HG03354 (cell line): ENCODE data around the gene STEAP4.
"Not testable (repeated sequence)": the region's sequence is repeated elsewhere in the genome, so short reads cannot be mapped to it uniquely, and the experiment has no call there.

Experiments used
- ATAC-seq: cut with Tn5 transposase; IDR thresholded peaks from one replicate; pipeline ENCODE4 v1.9.1; 2021; ENCODE audit warnings: mild to moderate bottlenecking; ENCODE audit not compliant: unreplicated experiment, poor library complexity, severe bottlenecking

The STEAP4 gene

DNA sequence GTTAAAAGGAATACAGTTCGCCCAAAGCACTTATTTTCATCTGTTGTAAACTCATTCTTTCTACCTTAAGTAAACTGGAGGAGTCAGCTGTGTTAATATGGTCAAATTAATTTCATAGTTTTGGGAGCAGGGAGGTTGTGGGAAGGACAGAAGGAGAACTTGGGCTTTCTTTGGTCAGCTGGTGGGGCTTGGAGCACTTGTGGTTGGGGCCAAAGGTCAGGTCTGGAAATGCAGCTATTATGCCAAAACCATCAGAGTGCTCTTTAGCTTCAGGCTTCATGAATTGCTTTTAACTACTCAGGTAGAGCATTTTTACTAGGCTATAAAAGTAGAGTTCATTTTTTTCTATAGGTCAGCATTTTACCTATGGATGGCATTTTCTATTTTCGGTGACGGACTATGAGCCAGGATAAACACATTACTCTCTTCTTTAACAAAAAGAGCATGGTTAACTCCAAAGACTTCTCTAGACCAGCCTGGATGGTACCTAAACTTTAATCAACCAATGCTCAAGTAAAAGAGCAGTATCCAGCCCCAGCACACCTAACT, 30.0 kb downstream of the STEAP4 start:
- ATAC-seq = no peak

DNA sequence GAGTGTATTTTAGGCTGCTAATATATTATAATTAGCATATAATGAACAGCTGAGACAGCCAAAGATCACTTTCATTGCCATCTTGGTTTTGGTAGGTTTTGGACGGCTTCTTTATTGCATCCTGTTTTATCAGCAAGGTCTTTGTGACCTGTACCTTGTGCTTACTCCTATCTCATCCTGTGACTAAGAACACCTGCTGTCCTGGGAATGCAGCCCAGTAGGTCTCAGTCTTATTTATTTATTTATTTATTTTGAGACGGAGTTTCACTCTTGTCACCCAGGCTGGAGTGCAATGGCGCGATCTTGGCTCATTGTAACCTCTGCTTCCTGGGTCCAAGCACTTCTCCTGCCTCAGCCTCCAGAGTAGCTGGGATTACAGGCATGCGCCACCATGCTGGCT, 31.8 kb downstream of the STEAP4 start:
- not testable (repeated sequence) for ATAC-seq

DNA sequence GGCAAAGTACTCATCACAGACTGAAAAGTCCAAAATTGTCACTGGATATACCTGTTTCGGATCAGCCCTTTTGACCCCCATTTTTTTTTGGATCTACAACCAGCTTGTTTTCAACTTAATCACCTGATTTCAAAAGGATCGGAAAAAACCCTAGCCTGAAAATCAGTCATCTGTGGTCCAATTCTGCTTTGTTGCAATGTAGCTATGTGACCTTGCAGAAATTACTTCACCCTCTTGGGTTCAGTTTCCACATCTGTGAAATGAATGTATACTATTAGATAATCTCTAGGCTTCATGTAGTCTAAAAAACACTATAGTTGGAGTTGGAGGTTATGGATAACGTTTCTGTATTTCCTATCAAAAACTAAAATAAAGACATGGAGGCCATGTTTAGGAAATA, 37.1 kb downstream of the STEAP4 start:
- ATAC-seq = no peak

DNA sequence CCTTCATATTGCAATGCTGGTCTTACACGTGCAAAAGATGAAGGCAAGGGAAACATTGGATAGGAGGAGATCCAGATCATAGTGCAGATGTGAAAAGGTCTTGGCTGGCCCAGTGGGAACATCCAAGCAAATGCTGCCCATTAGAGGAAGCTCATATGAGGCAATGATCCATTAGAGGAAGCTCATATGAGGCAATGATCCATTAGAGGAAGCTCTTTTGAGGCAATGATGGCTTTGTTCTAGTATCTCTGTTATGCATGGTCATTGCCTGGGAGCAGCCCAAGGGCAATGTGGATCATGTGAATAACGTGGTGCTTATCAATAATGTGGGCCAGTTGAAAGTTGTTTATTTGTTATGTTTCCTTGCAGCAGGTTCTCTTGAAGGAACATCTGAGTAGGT, 37.8 kb downstream of the STEAP4 start:
- no peak for ATAC-seq

DNA sequence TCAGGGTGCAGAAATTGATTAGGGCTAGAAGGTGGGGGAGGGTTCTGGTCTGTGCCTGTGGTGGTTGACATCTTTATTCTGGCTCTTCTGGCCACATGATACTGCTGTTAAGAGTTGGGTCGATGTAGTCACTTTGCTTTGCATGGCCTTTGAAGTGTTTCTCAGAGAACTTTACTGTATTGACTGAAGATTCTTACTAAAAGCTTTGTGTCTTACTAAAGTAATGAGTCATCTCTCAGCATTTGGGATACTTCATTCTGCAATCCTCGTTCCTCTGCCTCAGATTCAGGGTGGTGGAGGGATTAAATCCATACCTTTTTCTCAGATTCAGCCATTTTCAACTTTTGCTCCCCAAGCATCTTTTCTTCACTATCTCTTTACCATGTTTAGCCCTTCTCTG, 38.6 kb downstream of the STEAP4 start:
- no peak for ATAC-seq

DNA sequence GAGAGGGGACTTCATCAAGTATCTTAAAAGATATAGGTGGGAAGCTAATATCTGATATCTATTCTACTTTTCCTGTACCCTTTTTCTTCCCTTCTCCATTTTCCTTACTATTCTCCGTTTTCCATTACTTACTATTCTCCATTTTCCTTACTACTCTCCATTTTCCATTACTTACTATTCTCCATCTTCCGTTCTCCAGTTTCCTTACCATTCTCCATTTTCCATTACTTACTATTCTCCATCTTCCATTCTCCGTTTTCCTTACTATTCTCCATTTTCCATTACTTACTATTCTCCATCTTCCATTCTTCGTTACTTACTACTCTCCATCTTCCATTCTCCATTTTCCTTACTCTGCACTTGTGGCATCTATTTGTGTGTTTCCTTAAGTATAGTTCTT, 39.3 kb downstream of the STEAP4 start:
- no peak for ATAC-seq

DNA sequence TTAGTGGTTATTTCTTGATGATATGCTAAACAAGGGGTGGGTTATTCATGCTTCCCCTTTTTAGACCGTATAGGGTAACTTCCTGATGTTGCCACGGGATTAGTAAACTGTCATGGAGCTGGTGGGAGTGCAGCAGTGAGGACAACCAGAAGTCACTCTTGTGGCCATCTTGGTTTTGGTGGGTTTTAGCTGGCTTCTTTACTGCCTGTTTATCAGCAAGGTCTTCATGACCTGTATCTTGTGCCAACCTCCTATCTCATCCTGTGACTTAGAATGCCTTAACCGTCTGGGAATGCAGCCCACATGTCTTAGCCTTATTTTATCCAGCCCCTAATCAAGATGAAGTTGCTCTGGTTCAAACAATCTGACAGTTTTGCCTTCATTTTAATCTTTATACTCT, 41.7 kb downstream of the STEAP4 start:
- not testable (repeated sequence) for ATAC-seq

DNA sequence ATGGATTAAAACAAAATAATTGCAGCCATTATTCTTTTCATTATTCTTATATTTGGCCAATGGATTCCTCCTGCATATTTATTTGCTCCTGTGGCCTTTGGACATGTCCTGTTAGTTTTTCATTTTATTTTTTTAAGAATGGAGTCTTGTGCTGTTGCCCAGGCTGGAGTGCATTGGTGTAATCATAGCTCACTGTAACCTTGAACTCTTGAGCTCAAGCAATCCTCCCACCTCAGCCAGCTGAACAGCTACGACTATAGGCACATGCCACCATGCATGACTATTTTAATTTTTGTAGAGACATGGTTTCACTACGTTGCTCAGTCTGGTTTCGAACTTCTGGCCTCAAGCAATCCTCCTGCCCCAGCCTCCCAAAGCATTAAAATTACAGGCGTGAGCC, 44.1 kb downstream of the STEAP4 start:
- no peak for ATAC-seq

DNA sequence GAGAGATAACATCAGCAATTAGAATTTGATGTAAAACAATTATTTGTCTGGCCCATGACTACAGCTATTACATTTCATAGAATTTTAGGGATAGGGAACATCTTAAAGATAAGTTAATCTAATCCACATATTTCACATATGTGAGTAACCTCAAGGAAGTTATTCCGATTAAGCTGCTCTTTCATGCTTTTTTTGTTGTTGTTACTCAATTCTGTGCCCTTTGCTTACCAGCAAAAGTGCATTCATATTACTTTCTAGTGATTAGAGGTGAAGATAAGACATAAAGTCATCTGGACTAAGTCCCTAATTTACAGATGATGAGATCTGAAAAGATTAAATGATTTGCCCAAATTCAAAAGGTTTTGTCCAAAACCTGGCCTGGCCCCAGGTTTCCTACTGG, 46.0 kb downstream of the STEAP4 start:
- ATAC-seq = no peak

DNA sequence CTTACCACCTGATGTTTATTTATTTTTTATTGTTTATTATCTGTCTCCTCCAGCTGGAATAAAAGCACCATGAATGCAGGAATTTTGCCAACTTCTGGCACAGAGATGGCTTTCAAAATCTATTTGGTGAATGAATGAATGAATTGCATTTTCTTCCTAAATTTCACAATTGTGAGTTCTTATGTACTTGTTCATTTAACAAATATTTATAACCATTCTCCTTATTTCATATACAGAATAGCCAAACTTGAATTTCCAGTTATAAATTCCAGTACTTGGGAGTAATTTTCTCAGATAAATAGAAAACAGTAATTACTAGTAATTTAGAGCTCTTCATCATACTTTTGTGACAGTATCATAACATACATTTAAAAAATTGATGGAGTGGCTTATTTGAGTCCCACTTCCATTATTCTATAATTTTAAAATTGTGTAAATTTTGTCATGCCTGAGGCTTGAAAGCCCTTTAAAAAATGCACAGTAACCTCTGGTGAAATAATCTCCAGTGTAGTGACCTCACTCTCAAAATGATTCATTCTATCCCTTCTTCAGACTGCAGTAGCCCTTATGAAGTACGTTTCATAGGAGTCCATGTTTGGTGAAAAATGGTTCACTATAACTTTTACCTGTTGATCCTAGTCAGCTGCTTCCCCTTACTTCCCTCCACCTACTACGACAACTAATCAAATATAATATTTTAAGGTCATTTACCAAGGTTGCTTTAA, 46.9 kb downstream of the STEAP4 start:
- no peak for ATAC-seq

DNA sequence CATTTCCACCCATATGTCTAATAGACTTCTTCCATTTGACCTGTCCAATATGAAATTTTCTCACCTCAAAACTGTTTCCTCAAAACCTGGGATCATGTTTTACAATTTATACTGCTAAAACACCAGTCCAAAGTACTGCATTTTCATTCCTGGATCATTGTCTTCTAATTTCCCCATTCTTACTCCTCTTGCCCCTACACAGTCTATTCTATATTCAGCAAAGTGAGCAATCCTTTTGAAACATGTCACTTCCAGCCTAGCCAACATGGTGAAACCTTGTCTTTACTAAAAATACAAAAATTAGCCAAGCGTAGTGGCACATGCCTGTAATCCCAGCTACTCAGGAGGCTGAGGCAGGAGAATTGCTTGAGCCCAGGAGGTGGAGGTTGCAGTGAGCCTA, 48.4 kb downstream of the STEAP4 start:
- not testable (repeated sequence) for ATAC-seq

DNA sequence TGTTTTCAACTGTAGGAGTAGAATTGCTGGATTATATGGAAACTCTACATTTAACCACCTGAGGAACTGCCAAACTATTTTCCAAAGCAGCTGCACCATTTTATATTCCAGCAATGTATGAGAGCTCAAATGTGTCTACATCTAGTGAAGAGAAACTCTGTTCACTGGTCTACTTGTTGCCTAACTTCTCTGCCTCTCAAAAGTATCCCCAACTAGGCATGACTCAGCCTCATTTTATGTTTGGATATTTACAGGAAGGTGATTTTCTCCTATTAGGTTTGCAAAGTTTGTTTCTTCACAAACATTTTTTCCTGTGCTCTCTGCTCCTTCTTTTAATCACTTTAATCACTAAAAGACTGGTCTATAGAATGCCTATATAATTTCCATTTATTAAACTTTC, 49.8 kb downstream of the STEAP4 start:
- ATAC-seq = no peak

DNA sequence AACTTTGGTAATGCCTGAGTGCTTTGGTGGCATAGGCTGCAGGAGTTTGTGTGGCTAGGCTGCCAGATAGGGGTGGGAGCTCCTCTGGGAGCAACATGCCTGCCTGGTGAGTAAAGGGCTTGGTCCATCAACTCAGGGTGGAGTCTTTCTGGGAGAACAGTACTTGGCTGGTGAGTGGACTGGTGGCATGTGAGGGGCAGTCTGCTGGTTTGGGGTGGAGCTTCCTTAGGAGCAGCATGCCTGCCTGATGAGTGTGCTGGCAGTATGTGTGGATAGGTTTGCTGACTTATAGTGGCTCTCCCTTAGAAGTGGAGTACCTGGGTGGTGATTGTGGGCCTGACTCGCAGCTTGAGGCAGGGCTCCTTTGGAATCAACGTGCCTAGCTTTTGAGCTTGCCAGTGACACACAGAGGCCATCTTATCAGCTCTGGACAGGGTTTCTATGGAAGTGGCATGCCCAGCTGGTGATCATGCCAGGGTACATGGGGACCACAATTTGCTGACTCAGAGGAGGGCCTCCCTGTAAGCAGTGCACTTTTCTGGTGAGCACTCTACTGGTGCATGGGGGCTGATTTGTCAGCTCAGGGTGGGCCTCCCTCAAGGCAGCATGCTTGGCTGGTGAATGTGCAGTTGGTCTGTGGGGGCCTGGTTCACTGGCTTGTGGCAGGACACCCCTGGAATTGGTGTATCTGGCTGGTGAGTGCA, 51.8 kb downstream of the STEAP4 start:
- no peak for ATAC-seq

DNA sequence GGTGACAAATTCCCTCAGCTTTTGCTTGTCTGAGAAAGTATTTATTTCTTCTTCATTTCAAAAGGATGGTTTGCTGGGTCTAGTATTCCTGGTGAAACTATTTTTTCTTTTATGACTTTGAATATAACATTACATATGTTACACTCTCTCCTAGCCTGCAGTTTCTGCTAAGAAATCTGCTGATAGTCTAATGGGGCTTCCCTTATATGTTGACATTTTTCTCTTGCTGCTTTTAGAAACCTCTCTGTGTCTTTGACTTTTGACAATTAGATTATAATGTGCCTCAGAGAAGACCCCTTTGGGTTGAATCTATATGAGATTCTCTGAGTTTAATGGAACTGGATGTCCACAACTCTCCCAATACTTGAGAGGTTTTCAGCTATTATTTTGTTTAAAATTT, 53.1 kb downstream of the STEAP4 start:
- ATAC-seq = no peak

DNA sequence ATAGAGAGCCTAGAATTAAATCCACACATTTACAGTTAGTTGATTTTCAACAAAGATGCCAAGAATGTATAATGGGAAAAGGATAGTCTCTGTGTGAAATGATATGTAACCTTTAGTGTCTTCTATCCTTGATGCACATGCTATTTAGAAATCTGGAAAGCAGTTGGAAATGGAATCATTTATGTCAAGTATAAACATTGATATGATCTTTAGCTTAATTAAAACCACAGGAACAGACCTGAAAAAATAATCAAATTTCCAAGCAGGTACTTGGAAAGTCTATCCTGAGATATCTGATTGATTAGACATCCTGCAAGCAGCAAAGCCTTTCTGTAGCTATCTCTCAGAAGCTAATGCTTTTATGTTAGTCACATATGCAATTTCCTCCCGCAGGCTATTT, 62.4 kb downstream of the STEAP4 start:
- ATAC-seq = no peak

DNA sequence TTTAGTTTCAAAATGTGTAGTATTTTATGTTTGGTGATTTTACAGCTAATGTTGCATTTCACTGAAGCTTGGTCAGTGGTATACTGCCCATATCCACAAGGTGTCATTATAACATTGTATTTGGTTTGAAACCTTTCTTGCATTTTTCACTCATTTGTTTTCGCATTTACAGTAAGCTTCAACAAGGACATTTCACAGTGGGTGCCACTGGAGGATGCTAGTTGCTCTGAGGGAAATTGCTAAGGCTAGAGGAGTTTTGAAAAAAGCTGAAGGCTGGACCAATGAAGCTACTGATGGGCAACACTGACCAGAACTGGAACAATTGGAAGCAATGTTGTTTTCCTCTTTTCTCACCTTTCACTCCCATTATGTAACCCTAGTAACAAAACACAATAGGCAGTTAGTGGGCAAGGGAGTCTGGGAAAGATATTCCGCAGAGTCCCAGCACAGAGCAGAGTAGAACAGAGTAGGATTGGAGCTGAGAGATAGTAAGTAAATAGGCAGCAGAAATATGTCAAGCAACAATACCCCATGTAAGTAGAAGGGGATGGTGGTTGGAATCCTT, 63.3 kb downstream of the STEAP4 start:
- peak; percentile 84 for ATAC-seq

DNA sequence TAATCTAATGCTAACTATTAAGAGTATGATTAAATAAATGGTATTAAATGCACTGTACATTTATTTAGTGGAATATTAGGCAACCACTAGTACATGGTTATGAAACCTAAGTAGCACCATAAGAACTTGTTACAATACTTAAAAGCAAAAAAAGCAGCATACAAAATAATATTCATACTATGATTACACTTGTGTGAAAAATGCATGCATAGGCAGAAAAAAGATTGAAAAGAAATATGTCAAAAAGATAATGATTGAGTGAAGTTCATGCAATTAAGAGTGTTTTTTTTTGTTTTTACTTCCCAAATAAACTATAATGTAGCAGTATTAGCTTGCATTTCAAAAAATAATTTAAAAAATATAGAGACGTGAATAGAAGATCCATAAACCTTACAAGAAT, 66.8 kb downstream of the STEAP4 start:
- ATAC-seq = no peak

DNA sequence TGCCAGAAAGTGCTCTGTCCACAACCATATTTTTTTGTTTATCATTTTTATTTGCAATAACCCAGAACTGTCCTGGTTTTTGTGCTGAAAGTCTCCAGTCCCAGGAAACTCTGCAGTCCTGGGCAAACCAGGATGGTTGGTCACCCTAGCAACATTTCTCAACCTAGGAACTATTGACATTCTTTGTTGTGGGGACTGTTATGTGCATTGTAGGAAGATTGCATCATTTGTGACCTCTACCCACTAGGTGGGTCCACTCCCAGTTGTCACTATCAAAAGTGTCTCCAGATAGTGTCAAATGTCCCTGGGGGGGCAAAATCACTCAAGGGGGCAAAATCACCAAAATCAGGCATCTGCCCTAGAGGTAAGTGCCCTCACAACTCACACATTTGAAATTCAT, 72.9 kb downstream of the STEAP4 start:
- ATAC-seq = no peak

DNA sequence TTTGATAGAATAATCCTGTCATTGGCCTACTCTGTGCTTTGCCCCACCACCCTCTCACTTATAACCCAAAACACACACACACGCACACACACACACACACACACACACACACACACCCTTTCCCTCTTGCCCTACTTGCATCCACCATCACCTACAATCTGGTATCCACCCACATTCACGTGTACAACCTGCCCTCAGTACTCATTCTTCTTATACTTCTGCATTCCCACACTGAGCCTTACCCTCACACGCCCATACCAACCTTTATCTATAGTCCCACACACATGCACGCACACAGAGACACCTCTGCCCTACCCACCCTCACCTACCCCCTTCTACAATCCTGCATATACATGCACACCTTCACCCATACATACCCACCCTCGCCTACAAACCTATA, 76.0 kb downstream of the STEAP4 start:
- no peak for ATAC-seq

DNA sequence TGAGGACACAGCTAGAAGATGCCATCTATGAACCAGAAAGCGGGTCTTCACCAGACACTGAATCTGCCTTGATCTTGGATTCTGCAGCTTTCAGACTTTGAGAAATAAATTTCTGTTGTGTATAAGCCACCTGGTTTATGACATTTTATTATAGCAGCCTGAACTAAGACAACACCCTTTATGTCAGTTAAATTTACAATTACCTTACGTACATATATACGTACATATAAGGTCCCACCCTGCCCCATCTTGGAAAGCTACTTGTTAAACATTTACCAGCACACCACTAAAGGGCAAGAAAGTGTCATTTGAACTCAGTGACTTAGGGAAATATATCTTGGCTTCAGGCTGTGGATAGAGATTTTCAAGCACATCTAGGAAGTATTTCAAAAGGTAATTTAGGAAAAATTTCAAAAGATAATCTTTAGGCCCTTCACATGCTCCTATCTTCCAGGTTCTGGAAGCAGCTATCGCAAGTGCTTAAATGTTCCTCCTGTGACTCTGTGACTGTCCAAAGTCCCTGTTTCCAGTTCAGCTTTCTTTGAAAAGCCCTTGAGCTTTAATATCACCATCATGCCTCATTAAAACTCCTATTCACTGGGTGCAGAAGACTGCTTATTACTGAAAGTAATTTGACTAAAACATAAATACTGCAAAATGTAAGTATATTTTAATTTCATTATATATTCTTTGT, 77.2 kb downstream of the STEAP4 start:
- ATAC-seq = no peak
